Left forelimb (tissue), 1 donor: Measurements from ENCODE around the gene BTN3A1.

ENCODE experiments used
- DNase-seq: peaks from one replicate; pipeline ENCODE4 v3.0.0-alpha.2; 2018; ENCODE audit warnings: low spot score

Gene BTN3A1

DNA sequence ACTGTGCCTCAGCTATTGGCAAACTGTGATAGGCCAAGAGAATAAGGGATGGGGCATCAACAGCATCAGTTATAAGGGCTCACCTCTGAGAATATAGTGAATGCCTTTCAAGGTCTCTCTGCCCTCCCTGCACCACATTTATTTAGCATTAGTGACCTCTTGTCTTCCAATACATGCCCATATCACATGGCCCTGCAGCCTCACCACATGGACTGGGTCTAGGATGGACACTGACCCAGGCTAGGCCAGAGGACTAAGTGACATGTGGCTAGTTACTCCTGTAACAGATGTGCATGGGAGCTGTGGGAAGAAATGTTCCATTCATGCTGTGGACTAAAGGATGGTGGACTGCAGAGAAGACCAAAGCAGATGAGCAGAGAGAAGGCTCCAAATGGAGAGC, 22.3 kb upstream of the BTN3A1 start:
- DNase-seq: no peak

DNA sequence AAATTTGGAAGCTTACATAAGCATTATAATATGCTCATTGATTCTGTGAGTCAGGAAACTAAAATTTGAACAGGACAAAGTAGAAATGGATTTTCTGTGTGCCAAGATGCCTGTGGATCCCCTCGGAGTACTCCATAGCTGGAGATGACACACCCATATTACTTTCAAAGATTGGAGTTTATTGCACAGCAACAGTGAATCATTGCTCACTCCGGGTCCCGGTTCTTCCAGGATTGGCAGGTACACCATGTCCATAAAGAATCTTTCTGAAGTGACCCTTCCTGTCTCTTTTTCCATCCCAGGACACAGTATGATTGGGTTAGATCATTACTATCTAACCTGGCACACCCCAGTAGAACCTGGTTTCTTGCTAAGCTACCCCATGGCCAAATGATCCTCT, 21.8 kb upstream of the BTN3A1 start:
- no peak for DNase-seq

DNA sequence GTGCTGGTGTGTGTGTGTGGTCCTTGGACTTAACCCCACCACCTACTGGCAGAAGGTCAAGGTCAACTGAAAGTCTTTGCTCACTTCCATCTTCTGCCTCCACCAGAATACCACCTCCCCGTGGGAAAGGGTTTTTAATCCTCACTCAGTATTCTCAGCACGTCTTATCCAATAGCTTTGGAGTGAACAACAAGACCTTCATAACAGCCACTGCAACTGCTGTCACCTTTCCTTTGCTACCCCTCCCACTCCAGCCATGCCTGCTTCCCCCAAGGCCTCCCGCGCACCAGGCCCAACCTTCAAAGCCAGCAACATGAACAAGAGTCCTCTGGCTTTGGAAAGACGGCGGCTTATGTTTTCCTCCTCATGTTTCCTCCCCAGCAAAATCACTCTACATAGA, 20.0 kb upstream of the BTN3A1 start:
- DNase-seq: peak; percentile 38

- DNase-seq: no peak
Measured at GRCh38 chr6:26383624-26384417, 18.3 kb upstream of the BTN3A1 start.

DNA sequence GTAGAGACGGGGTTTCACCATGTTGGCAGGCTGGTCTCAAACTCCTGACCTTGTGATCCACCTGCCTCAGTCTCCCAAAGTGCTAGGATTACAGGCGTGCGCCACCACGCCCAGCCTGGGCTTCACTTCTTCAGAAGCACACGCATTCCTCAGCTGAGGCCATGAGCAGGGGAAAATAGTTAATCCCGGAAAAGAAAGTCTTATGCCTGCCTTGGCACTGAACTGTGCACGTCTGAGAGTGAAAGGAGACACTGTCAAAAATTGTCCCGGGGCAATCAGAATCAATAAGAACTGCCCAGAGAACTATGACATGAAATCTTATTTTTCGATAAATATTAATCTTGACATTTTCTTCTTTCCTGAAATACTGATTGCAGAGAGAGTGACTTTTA, 16.3 kb upstream of the BTN3A1 start:
- no peak for DNase-seq

DNA sequence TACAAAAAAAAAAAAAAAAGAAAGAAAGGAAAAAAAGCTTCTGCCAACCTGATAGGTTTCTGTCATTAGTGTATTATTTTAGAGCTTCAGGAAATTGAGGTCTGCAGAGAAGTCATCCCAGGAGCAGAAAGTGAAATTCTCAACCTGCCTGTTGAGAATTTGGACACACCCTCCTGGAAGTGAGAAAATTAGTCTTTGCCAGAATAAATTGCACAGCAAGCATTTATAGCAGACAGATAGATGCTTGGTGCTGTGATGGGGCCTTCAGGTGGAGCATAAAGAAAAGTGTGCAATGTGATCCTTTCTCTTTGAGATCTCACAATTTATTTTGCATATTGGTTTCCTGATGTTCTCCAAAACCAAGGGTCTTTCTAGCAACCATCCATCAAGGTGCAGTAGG, 14.5 kb upstream of the BTN3A1 start:
- DNase-seq: no peak

GRCh38 chr6:26388014-26388413, 14.1 kb upstream of the BTN3A1 start:
- no peak for DNase-seq

DNA sequence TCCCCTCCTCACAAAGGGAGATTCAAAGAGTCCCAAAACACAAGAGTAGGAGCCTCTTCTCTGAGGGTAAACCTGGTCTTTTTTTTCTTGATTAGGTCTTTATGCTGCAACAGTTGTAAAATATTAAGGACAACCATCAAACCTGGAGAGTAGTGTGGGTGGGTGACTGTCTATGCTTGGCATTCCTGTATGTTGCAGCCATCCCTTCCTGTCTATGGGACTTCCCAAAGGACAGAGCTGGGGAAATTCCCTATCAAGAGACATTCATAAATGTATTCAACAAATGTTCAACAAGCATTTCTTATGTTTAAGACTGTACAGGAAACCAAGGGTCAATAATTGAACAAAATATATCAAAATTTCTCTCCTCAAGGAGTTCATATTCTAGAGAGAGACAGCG, 13.6 kb upstream of the BTN3A1 start:
- peak; percentile 14 for DNase-seq

DNA sequence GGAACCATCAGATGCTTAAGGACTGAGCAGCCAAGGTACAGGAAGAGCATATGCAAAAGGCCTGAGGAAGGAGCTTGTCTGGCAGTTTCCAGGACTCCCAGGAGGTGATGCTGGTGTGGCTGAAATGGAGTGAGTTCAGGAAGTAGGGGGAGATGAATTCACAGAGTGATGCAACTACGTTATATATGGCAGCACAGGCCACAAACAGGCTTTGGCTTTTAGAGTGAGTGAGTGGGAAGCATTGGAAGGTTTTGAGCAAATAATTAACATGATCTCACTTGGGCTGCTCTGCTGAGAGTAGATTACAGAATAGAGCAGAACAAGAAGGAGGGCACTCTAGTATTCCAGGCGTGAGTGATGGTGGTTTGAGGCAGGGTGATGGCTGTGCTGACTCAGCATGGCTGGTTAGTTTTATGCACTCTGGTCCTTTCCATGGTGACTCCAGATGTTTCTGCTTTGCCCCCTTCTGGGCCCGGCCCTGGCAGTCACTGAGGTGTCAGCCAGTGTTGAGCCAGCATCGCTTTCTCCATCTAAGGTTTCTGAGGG, 12.7 kb upstream of the BTN3A1 start:
- DNase-seq: peak; percentile 57

- DNase-seq: no peak
Measured at GRCh38 chr6:26390531-26390930, 11.5 kb upstream of the BTN3A1 start.

DNA sequence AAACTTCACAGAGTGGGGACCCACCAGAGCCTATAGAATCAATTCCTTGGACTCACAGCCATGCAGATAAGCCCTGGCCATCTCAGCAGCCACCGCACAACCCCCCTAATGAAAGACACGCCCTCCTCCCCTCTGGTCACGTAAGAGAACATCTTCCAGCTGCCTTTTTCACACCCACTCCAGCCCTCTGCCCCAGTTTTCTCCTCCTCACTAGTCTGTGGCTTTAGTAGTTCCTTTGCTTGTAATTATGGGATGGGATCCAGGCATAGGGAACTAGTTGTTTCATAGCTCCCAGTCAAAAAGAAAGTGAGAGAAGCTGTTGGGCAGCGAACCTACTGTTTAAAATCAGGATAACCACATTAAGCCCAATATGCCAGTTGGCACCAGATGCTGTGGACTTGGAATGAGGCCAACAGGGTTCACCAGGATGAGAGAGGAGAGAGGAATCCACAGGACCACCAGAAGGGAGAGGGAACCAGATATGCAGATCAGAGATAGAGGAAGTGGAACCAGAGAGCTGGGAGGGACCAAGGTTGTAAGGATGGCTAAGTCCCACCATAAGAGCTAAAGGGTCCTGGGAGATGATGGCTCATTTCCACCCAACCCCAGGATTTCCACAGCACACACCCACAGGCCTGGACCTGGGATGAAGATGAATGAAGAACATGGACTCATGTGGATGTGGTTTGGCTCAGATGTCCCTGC, 9.0 kb upstream of the BTN3A1 start:
- DNase-seq: no peak

DNA sequence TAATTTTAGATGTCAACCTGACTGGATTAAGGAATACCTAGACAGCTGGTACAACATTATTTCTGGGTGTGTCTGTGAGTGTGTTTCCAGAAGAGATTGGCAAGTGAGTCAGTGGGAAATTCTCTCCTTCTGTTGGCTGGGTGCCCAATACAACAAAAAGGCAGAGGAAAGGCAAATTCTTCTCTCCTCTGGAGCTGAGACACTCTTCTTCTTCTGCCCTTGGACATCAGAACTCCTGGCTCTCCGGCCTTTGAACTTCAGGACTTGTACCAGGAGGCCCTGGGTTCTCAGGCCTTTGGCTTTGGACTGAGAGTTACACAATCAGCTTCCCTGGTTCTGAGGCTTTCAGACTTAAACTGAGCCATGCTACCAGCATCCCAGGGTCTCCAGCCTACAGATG, 7.8 kb upstream of the BTN3A1 start:
- DNase-seq: no peak

GRCh38 chr6:26398555-26398954, 3.5 kb upstream of the BTN3A1 start:
- DNase-seq: no peak

DNA sequence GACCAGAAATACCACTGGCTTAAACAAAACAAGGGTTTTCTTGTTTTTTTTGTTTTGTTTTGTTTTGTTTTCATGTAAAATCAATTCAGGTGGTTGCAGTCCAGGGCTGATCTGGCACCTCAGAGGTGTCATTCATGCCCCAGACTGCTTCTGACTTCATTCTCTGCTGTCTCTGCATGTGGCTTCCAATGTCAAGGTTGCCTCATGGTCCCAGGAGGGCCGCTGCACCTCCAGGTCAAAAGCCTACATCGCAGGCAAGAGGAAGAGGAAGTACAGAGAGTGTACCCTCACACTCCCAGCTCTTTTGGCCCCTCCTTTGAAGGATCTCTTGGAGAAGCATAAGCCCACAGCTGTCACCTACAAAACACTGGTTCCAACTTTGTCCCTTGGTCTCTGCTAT, 1.4 kb upstream of the BTN3A1 start:
- no peak for DNase-seq

- DNase-seq: no peak
Measured at GRCh38 chr6:26401389-26401986, 587 bp upstream of the BTN3A1 start.

- no peak for DNase-seq
Measured at GRCh38 chr6:26403893-26404292, 1.8 kb downstream of the BTN3A1 start.

- no peak for DNase-seq
Measured at GRCh38 chr6:26404546-26404945, 2.5 kb downstream of the BTN3A1 start.

GRCh38 chr6:26408828-26409730, 7.0 kb downstream of the BTN3A1 start:
- no peak for DNase-seq

- no peak for DNase-seq
Measured at GRCh38 chr6:26411751-26412150, 9.7 kb downstream of the BTN3A1 start.

- DNase-seq: no peak
Measured at GRCh38 chr6:26412228-26412627, 10.2 kb downstream of the BTN3A1 start.

DNA sequence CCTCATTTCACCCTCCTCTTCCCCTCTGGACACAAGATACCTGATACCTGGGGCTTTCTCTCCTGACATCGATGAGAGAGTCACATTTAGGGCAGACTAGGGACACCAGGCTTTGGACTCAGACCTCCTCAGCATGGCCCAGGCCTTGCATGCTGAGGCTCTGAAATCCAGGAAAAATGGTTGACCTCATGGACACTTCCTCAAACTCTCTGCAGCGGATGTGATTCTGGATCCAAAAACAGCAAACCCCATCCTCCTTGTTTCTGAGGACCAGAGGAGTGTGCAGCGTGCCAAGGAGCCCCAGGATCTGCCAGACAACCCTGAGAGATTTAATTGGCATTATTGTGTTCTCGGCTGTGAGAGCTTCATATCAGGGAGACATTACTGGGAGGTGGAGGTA, 10.9 kb downstream of the BTN3A1 start:
- no peak for DNase-seq

DNA sequence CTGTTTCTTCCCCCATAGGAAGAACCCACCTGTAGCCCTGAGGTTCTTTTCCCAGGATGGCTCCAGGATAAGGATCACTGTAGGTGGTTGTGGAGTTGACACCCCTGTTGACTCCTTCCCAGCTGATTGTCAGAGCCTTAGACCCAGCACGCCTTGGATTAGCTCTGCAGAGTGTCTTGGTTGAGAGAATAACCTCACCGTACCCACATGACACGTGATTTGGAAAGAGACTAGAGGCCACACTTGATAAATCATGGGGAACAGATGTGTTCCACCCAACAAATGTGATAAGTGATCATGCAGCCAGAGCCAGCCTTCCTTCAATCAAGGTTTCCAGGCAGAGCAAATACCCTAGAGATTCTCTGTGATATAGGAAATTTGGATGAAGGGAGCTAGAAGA, 12.2 kb downstream of the BTN3A1 start:
- DNase-seq: no peak
